CD4-positive, alpha-beta T cell treated with Interleukin-17A for 1 hour (primary cell): Measurements from ENCODE around the gene MSANTD1.

Source experiments
- DNase-seq: peaks from one replicate; pipeline ENCODE4 v3.0.0-alpha.2; 2020

MSANTD1 gene

GRCh38 chr4:3250438-3250955 is 1.5 kb downstream of the MSANTD1 start:
- DNase-seq: no peak

- no peak for DNase-seq
These were observed 2.2 kb downstream of the MSANTD1 start for GRCh38 chr4:3250956-3251690.

GRCh38 chr4:3251691-3252479 is 2.9 kb downstream of the MSANTD1 start:
- no peak for DNase-seq

- no peak for DNase-seq
These were observed 3.5 kb downstream of the MSANTD1 start for GRCh38 chr4:3252480-3252828.

- DNase-seq: no peak
These were observed 4.1 kb downstream of the MSANTD1 start for GRCh38 chr4:3252831-3253641.

- DNase-seq: no peak
These were observed 4.8 kb downstream of the MSANTD1 start for GRCh38 chr4:3253808-3254207.

- DNase-seq: no peak
These were observed 5.6 kb downstream of the MSANTD1 start for GRCh38 chr4:3254302-3255131.

- no peak for DNase-seq
These were observed 6.7 kb downstream of the MSANTD1 start for GRCh38 chr4:3255611-3256186.

GRCh38 chr4:3256230-3257102 is 7.5 kb downstream of the MSANTD1 start:
- no peak for DNase-seq

- DNase-seq: no peak
These were observed 8.2 kb downstream of the MSANTD1 start for GRCh38 chr4:3257103-3257555.

GRCh38 chr4:3257556-3258482 is 8.9 kb downstream of the MSANTD1 start:
- no peak for DNase-seq

- no peak for DNase-seq
These were observed 12.7 kb downstream of the MSANTD1 start for GRCh38 chr4:3261411-3262207.

GRCh38 chr4:3262208-3263052 is 13.5 kb downstream of the MSANTD1 start:
- no peak for DNase-seq

GRCh38 chr4:3263053-3263875 is 14.3 kb downstream of the MSANTD1 start:
- no peak for DNase-seq

- no peak for DNase-seq
These were observed 14.9 kb downstream of the MSANTD1 start for GRCh38 chr4:3263876-3264193.

GRCh38 chr4:3266076-3266475 is 17.1 kb downstream of the MSANTD1 start:
- no peak for DNase-seq
